GM18502 (cell line): ENCODE measurements around the gene OLIG2.

Experiments used
- ATAC-seq: cut with Tn5 transposase; IDR thresholded peaks from one replicate; pipeline ENCODE4 v1.9.1; 2021; ENCODE audit warnings: mild to moderate bottlenecking; ENCODE audit not compliant: unreplicated experiment, poor library complexity

Gene OLIG2

DNA sequence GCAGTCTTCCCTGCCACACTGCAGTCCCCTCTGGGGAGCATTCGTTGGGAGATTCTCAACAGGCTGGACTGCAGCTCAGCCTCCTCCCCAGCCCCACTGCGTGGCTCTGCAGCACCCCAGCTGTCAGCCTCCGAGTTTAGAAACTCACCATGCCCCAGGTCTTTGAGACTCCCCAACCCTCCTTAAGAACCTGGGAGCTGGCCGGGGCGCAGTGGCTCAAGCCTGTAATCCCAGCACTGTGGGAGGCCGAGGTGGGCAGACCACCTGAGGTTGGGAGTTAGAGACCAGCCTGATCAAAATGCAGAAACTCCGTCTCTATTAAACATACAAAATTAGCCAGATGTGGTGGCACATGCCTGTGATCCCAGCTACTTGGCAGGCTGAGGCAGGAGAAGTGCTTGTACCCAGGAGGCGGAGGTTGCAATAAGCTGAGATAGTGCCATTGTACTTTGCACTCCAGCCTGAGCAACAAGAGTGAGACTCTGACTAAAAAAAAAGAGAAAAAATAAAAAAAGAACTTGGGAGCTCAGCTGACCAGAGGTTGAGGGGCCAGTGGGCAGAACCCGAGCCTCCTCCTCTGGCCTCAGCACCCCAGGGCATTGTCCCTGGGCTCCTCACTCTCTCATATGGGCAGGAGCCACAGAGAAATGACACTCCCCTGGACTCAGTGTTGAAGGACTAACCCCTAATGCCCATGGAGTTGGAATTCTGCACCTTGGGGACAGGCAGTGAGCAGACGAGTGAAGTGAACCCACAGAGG, 5.6 kb downstream of the OLIG2 start:
- ATAC-seq: no peak

DNA sequence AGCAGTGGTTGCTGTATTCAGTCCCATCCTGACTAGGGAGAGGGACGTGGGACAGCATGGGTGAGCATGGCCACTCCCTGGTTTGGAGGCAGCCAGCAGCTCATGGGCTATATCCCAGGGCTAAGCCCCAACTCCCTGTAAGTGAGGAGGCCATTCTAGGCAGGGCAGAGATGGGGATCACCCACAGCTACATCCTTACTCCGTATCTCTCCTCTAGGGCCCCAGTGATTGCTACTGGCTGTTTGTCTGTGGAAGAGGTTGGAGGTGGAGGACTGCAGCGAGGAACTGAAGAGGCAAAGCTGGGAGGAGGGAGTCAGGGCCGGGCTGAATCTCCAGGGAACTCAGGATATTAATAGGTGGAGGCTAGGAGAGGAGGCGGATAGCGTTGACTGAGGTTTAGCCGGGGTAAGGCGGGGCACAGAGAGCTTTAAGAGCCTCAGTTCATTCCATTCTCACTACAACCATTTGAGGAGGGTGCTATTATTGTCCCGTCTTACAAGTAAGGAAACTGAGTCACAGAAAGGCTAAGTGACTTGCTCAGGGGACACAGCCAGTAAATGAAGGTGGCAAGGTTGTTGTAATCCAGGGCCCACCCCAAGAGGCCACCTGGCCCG, 6.8 kb downstream of the OLIG2 start:
- ATAC-seq: no peak

DNA sequence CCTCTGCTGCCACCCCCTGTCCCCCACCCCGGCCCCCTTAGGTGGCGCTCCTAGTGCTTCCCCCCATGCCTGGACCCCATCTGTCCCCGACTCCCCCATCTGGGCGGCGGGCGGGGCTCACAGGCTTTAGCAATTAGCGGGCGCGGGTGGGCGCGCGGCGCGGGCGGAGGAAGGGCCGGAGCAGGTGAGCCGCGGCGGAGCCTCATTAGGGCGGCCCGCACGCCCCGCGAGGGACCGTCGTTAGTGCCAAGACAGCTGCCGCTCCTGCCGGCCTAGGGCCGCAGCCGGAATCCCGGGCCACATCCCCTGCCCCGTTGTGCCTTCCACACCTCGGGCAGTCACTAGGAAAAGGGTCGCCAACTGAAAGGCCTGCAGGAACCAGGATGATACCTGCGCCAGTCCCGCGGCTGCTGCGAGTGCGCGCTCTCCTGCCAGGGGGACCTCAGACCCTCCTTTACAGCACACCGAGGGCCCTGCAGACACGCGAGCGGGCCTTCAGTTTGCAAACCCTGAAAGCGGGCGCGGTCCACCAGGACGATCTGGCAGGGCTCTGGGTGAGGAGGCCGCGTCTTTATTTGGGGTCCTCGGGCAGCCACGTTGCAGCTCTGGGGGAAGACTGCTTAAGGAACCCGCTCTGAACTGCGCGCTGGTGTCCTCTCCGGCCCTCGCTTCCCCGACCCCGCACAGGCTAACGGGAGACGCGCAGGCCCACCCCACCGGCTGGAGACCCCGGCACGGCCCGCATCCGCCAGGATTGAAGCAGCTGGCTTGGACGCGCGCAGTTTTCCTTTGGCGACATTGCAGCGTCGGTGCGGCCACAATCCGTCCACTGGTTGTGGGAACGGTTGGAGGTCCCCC, 7.6 kb downstream of the OLIG2 start:
- no peak for ATAC-seq

DNA sequence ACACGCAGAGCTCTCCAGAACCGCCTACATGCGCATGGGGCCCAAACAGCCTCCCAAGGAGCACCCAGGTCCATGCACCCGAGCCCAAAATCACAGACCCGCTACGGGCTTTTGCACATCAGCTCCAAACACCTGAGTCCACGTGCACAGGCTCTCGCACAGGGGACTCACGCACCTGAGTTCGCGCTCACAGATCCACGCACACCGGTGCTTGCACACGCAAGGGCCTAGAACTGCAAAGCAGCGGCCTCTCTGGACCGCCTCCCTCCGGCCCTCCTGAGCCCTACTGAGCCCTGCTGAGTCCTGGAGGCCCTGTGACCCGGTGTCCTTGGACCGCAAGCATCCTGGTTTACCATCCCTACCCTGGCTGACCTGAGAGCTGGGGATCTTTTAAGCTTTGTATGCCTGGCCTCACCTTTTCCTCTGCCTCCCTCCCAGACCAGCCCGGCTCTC, 8.3 kb downstream of the OLIG2 start:
- ATAC-seq: no peak

DNA sequence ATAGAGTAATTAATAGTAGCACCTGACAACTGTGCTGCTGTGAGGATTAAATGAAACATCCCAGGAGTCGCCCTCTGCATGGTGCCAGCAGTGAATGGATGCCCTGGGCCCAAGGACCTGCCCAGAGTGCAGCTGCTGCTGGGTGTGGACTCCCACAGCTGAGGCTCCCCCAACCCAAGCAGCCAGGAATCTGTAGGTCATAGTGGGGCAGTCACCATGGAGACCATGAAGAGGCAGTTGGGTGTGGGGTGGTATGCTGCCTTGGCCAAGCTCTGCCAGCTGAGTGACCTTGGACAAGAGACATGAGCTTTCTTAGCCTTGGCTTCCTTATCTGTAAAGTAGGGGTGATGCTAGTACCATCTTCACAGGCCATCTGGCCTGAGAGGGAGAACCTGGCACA, 9.4 kb downstream of the OLIG2 start:
- no peak for ATAC-seq

DNA sequence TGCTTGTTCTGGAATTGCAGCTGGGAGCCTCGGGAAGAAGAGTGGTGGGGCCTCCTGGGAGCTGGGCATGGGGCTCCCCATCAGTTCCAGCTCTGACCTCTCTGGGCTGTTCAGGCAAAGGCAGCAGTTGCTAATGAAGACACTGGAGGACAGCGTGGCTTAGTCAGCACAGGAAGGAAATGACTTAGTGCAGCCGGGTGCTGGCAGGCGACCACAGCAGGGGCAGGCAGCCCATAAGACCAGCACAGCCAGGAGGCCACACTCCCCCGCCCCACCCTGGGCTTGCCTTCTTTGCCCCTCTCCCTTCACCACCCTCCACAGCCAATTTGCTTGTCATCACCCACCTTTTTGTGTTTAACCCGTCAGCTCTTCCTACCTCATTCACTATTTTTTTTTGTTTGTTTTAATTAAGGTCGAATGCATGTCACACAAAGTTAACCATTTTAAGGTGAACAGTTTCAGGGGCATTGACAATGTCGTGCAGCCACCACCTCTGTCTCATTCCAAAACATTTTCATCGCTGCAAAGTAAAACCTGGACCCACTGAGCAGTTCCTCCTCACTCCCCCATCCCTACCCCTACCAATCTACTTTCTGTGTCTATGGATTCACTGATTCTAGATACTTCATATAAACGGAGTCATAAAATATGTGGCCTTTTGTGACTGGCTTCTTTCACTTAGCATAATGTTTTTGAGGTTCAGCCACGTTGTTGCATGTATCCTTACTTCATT, 10.9 kb downstream of the OLIG2 start:
- no peak for ATAC-seq

DNA sequence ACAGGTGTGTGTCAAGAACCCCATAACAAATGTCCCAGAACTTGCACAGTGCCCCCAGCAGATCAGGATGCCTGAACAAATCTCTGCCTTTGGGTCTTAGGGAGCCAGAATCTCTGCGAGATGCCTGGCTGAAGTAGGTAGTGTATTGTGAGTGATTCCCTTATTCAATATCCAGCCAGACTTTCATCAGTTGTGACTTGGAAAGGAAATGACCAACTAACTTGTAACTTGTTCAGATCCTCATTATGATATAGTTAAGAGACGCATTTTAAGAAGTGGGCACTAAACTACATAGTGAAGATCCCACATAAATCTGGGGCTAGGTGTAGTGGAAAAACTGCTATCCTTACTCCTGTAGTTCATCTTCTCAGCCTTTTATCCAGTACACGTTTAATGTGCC, 11.8 kb downstream of the OLIG2 start:
- ATAC-seq: no peak

DNA sequence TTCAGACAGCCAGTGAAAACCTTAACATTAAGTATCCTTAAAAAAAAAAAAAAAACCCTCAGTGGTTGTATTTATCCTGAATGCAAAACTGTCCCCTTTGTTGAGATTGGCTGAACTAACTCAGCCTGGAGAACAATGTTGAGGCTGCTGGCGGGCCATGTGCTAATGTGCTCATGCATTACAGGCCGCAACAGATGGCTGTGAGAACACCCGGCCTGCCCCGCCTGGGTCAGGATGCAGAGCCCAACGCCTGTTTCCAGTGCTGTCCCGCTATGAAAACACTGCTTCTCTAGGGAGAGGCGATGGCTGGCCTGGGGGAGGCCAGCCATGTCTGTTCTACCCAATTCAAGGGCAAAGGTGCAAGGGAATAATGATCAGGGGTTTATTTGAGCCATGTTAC, 13.8 kb downstream of the OLIG2 start:
- ATAC-seq: no peak

DNA sequence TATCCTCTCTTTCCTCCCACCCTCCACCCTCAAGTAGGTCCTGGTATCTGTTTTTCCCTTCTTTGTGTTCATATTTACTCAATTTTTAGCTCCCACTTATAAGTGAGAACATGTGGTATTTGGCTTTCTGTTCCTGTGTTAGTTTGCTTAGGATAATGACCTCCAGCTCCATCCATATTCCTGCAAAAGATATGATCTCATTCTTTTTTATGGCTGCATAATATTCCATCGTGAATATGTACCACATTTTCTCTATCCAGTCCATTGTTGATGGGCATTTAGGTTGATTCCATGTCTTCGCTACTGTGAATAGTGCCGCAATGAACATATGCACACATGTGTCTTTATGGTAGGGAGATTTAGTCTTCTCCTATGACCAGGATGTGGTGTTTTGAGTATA, 14.5 kb downstream of the OLIG2 start:
- no peak for ATAC-seq

DNA sequence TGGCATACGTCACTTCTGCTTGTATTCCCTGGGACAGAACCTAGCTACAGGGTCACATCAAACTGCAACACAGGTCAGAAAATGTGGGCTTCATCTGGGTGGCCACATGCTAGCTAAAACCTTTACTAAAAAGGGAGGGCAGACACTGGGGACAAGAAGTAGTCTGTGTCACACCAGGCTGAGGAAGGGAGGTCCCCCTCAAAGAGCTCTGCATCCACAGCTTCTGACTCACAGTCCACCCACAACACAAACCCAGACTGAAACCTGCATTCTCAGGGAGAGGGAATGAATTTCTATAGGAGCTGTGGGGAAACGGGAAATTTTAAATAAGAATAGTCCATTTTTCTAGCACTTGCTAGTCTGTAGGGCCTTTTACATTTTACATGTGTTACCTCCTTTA, 16.2 kb downstream of the OLIG2 start:
- ATAC-seq: no peak

DNA sequence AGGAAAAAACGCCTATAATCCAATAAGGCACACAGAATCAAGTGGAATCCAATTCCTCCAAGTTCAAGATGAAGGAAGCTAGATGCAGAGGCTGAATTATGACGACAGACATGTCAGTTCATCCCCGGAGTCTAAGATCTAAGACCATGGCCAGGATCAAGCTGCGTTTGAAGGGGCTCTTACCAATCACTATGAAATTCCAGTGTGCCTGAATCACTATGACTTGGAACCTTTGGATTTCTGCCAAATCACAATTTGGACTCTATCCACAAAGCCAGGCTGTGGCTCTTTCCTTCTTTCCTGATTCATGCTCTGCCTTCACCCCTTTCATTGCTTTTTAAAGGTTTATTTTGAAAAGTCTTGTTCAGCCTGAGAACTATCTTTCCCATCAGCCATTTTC, 17.1 kb downstream of the OLIG2 start:
- ATAC-seq: no peak

DNA sequence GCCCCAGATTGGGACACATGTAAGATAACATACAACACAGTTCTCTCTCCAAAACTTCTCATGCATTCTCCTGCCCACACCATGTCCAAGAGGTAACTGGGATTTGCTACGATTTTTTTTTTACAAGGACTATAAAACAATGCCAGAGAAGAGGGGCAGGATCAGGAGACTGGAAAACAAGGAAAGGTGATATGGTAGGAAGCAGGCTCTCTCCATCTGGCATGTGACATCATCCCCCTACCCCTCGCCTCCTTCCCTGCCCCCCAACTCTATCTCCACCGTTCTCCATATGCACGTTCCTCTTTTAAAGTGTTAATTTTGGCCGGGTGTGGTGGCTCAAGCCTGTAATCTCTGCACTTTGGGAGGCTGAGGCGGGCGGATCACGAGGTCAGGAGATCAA, 20.7 kb downstream of the OLIG2 start:
- no peak for ATAC-seq

DNA sequence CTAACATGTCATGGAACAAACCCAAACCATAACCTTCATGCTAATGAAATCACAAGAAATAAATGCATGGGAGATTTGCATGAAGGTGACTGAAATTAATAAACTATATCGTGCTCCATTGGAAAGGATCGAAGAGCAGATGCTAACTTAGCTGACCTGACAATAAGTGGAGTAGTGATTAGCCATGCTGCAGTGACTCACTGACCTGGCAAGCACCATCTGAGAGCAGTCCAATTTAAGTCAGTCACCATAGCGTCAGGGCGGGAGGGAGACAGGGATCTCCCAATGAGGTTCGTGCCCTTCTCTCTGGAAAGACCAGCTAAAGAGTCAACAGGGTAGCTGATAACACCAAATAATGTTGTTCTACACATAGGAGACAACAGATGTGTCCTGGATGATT, 21.5 kb downstream of the OLIG2 start:
- no peak for ATAC-seq

DNA sequence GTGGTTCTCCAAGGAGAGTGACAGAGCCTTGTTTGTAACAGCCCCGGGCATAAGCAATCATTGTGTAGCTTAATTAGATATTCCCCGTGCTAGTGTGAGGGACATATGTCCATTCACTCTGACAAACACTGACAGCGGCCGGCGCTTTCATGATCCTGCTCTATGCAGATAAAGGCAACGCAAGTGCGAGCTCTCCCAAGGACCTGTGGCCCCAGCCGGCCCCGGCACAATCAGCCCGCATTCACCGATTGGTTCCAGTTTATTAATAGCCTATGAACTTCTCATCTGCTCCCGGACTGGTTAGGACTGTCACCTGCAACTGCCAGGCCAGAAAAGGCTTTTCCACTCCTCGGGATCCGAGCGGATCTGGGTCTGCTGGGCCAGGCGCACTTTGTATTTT, 26.2 kb downstream of the OLIG2 start:
- ATAC-seq: no peak

DNA sequence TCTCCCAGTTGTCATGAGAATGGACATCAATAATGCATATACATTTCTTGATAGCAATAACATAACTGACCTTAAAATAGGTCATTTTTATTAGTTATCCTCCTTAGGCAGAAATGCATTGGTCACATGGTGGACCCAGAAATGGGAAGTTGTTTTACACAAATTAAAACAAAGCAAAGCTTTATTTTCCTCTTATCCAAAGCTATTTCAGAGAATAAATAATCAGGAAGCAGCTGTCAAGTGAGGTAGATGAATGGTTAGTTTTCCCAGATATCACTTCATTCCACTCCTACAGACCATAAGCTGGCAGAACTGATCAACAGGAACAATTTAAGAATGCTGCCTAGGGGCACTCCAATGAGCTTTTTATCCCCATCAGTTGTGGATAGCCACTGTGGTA, 28.2 kb downstream of the OLIG2 start:
- no peak for ATAC-seq

DNA sequence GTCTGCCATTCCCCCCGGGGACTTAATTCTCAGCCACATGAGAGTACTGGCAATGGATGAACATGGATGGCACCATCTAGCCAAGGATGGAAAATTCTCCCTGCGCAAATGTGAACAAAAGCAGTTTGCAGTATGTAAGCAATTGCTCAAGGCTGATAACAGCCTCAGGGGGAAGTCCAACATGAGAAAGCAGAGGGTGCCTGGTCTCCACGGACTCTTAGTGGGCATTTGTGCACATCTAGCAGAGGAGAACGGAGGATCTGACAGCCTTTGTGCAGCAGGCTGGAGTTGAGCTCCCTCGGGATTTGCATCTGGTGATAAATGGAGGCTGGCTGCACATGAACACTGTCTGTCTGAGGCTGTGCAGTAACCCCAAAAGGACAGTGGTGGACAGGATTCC, 30.3 kb downstream of the OLIG2 start:
- ATAC-seq: no peak

DNA sequence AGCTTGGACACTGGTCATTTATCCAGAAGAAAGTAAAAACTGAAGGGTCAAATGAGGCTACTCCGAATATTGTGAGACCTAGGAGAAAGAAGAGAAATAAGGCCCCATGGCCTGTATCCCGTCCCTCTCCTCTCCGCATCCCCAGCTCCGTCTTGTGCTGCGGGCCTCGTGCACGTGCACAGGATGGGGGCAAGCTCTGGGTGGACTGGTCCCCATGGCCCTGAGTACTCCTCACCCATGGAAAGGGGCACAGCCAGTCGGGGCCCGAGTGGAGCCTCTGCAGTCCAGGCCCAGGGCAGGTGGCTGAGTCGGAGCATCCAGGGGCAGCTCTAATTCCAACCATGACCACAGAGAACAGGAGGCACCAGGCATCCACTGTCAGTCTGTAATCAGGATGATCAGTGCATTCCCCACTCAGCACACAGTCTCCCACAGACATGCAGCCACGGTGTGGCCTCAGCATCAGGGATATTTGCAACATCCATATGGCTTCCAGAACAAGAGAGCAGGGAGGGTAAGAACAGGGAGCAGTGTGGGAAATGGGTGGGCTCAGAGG, 31.7 kb downstream of the OLIG2 start:
- no peak for ATAC-seq

DNA sequence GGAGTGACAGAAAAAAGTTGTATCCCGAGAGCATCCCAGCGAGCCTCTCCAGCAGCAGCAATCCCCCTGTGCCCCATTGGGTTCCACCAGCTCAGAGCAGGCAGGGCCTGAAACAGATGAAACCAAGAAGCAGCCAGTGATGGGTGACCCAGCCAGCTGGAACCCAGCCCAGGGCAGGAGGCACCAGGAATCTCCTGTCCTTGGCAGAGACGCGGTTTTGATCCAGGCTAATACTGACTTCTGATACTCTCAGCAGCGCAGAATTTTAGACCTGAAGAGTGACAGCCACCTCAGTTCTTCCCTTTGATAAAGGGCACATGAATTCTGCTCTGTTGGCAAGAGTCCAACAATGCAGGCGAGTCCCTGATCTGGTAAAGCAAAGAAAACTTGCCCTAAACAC, 32.8 kb downstream of the OLIG2 start:
- no peak for ATAC-seq

DNA sequence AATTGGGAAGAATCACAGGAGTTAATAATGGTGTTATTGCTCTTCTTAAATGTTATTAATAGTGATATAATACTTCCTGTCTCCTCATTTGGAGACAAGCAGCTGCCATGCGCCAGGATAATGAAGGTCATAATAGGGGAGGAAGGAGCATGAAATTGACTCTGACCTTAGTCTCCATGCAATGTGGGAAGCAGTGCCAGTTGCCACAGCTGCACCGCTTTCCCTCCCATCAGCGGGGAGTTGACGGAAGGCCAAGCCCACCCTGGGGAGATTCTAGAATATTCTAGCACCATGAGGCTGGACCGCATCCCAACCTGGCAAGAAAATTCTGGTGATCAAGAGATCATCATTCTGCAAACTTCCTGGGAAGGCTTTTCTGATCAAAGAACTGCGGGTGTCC, 33.2 kb downstream of the OLIG2 start:
- ATAC-seq: no peak

DNA sequence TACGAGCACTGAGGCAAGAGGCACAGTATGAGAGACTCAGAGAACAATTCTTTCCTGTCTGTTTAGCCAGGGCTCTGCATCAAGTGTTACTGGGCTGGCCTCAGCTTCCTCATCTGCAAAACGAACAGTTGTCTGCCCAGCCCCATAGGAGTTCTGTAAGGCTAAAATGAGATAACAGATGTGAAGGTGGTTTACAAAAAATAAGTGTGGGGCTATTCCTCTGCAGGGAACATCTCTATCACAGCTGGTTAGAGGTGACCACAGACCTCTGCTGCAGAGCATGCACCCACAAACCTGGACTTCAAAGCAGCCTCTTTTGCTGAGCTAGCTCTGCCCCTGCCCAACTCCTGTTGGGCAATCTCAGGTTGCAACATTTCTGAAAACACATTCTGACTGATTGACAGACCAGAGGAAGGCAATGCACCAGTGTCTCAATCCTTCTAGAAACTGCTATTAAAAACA, 33.7 kb downstream of the OLIG2 start:
- no peak for ATAC-seq
